Measurements from ENCODE around the gene SSC5D.

The SSC5D gene

GRCh38 chr19:55549500-55550320 is 61.5 kb downstream of the SSC5D start:
- no peak for DNase-seq (ENCODE audit: insufficient read length, low spot score)
- TF ChIP-seq TAF1 (IDR thresholded peaks at IDR 0.05; ENCODE audit: low read depth, low read length) (no peak), SPI1 (IDR thresholded peaks at IDR 0.05; ENCODE audit: low read depth, low read length) (no peak), POLR2A (IDR thresholded peaks at IDR 0.05; ENCODE audit: low read depth, low read length) (no peak), PAX5 (IDR thresholded peaks at IDR 0.05; ENCODE audit: insufficient read depth, low read length, severe bottlenecking) (no peak), POU2F2 (IDR thresholded peaks at IDR 0.05; ENCODE audit: low read depth, low read length) (no peak), POLR2AphosphoS5 (IDR thresholded peaks at IDR 0.05; ENCODE audit: low read depth, low read length) (no peak)
- FAIRE-seq = no peak

GRCh38 chr19:55550321-55550650 is 62.0 kb downstream of the SSC5D start:
- no peak for FAIRE-seq
- TF ChIP-seq SPI1 (IDR thresholded peaks at IDR 0.05; ENCODE audit: low read depth, low read length) (no peak), POLR2A (IDR thresholded peaks at IDR 0.05; ENCODE audit: low read depth, low read length) (no peak), PAX5 (IDR thresholded peaks at IDR 0.05; ENCODE audit: insufficient read depth, low read length, severe bottlenecking) (no peak), POLR2AphosphoS5 (IDR thresholded peaks at IDR 0.05; ENCODE audit: low read depth, low read length) (no peak), POU2F2 (IDR thresholded peaks at IDR 0.05; ENCODE audit: low read depth, low read length) (no peak), TAF1 (IDR thresholded peaks at IDR 0.05; ENCODE audit: low read depth, low read length) (no peak)
- no peak for DNase-seq (ENCODE audit: insufficient read length, low spot score)

- FAIRE-seq = no peak
- no peak for DNase-seq (ENCODE audit: insufficient read length, low spot score)
- TF ChIP-seq POLR2A (IDR thresholded peaks at IDR 0.05; ENCODE audit: low read depth, low read length) = no peak
- no peak for TF ChIP-seq POLR2AphosphoS5 (IDR thresholded peaks at IDR 0.05; ENCODE audit: low read depth, low read length)
- no peak for TF ChIP-seq POU2F2 (IDR thresholded peaks at IDR 0.05; ENCODE audit: low read depth, low read length)
- no peak for TF ChIP-seq TAF1 (IDR thresholded peaks at IDR 0.05; ENCODE audit: low read depth, low read length)
- TF ChIP-seq SPI1 (IDR thresholded peaks at IDR 0.05; ENCODE audit: low read depth, low read length) = no peak
- no peak for TF ChIP-seq PAX5 (IDR thresholded peaks at IDR 0.05; ENCODE audit: insufficient read depth, low read length, severe bottlenecking)
Observed at GRCh38 chr19:55552206-55552605, 64.0 kb downstream of the SSC5D start.

- no peak for FAIRE-seq
- no peak for TF ChIP-seq TAF1 (IDR thresholded peaks at IDR 0.05; ENCODE audit: low read depth, low read length)
- no peak for TF ChIP-seq POLR2AphosphoS5 (IDR thresholded peaks at IDR 0.05; ENCODE audit: low read depth, low read length)
- no peak for TF ChIP-seq POU2F2 (IDR thresholded peaks at IDR 0.05; ENCODE audit: low read depth, low read length)
- no peak for TF ChIP-seq POLR2A (IDR thresholded peaks at IDR 0.05; ENCODE audit: low read depth, low read length)
- TF ChIP-seq PAX5 (IDR thresholded peaks at IDR 0.05; ENCODE audit: insufficient read depth, low read length, severe bottlenecking) = no peak
- no peak for TF ChIP-seq SPI1 (IDR thresholded peaks at IDR 0.05; ENCODE audit: low read depth, low read length)
- no peak for DNase-seq (ENCODE audit: insufficient read length, low spot score)
Observed at GRCh38 chr19:55552620-55553019, 64.4 kb downstream of the SSC5D start.

GRCh38 chr19:55553217-55554182 is 65.3 kb downstream of the SSC5D start:
- TF ChIP-seq POU2F2 (IDR thresholded peaks at IDR 0.05; ENCODE audit: low read depth, low read length) (no peak), TAF1 (IDR thresholded peaks at IDR 0.05; ENCODE audit: low read depth, low read length) (no peak), PAX5 (IDR thresholded peaks at IDR 0.05; ENCODE audit: insufficient read depth, low read length, severe bottlenecking) (no peak), POLR2AphosphoS5 (IDR thresholded peaks at IDR 0.05; ENCODE audit: low read depth, low read length) (no peak), POLR2A (IDR thresholded peaks at IDR 0.05; ENCODE audit: low read depth, low read length) (no peak), SPI1 (IDR thresholded peaks at IDR 0.05; ENCODE audit: low read depth, low read length) (no peak)
- DNase-seq (ENCODE audit: insufficient read length, low spot score) = no peak
- no peak for FAIRE-seq

DNA sequence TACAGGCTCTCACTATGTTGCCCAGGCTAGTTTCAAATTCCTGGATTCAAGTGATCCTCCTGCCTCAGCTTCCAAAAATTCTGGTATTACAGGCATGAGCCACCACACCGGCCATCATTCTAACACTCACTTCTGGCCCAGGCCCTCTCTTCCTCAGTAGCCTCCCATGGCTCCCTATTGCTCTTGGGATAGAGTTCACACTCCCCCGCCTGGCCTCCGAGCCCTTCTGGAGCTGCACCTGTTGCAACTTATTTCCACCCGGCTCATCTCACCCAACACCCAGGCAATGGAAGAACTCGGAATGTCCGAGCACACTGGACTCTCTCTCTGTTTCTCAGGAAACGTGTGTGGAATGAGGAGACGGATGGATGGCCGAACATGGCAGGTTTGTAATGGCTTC is 66.1 kb downstream of the SSC5D start:
- DNase-seq (ENCODE audit: insufficient read length, low spot score) (no peak), FAIRE-seq (no peak)
- TF ChIP-seq POLR2AphosphoS5 (IDR thresholded peaks at IDR 0.05; ENCODE audit: low read depth, low read length) (no peak), POLR2A (IDR thresholded peaks at IDR 0.05; ENCODE audit: low read depth, low read length) (no peak)

GRCh38 chr19:55554741-55555152 is 66.5 kb downstream of the SSC5D start:
- TF ChIP-seq TAF1 (IDR thresholded peaks at IDR 0.05; ENCODE audit: low read depth, low read length) (no peak), POLR2A (IDR thresholded peaks at IDR 0.05; ENCODE audit: low read depth, low read length) (no peak), PAX5 (IDR thresholded peaks at IDR 0.05; ENCODE audit: insufficient read depth, low read length, severe bottlenecking) (no peak), POLR2AphosphoS5 (IDR thresholded peaks at IDR 0.05; ENCODE audit: low read depth, low read length) (no peak)
- FAIRE-seq (no peak), DNase-seq (ENCODE audit: insufficient read length, low spot score) (no peak)

DNA sequence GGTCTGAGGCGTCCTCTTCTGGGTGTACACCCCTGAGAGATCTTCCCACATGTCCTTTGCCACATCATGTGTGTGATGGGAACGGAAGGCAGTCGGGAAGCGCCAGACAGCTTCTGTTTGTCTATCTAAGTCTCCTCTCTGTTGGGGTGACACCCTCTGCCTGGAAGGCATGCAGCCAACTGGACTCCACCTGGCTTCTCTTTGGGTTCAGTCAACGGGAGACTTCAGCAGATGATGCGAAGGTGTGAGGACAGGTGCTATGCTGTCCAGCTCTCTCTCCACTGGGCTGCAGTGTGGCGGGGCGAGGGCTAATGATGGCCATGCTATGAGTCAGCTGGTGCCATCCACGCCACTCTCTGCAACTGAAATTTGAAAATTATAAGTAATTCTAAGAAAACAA is 71.4 kb downstream of the SSC5D start:
- no peak for FAIRE-seq
- TF ChIP-seq PAX5 (IDR thresholded peaks at IDR 0.05; ENCODE audit: insufficient read depth, low read length, severe bottlenecking) (no peak), POLR2A (IDR thresholded peaks at IDR 0.05; ENCODE audit: low read depth, low read length) (no peak), SPI1 (IDR thresholded peaks at IDR 0.05; ENCODE audit: low read depth, low read length) (no peak), POLR2AphosphoS5 (IDR thresholded peaks at IDR 0.05; ENCODE audit: low read depth, low read length) (no peak), POU2F2 (IDR thresholded peaks at IDR 0.05; ENCODE audit: low read depth, low read length) (no peak), TAF1 (IDR thresholded peaks at IDR 0.05; ENCODE audit: low read depth, low read length) (no peak)
- DNase-seq (ENCODE audit: insufficient read length, low spot score) = no peak

GRCh38 chr19:55563261-55563690 is 75.0 kb downstream of the SSC5D start:
- TF ChIP-seq POLR2A (IDR thresholded peaks at IDR 0.05; ENCODE audit: low read depth, low read length) (no peak), TAF1 (IDR thresholded peaks at IDR 0.05; ENCODE audit: low read depth, low read length) (no peak), SPI1 (IDR thresholded peaks at IDR 0.05; ENCODE audit: low read depth, low read length) (no peak), POLR2AphosphoS5 (IDR thresholded peaks at IDR 0.05; ENCODE audit: low read depth, low read length) (no peak), PAX5 (IDR thresholded peaks at IDR 0.05; ENCODE audit: insufficient read depth, low read length, severe bottlenecking) (no peak), POU2F2 (IDR thresholded peaks at IDR 0.05; ENCODE audit: low read depth, low read length) (no peak)
- FAIRE-seq = no peak
- DNase-seq (ENCODE audit: insufficient read length, low spot score) = no peak

All from GM12891 (cell line).